Transverse colon (tissue), 4 donors: ENCODE data around the gene SPSB3. TPM values are rescaled to one million over a fixed set of nuclear protein-coding genes. Genes with fewer than 3 reads are reported as not detected.

ENCODE experiments used
- DNase-seq: peaks from one replicate; pipeline ENCODE4 v3.0.0-alpha.2; 2019
- H3K27ac ChIP-seq, 4 donors: fragments of 200-600 bp; sonication (generic); 2 replicates each; pipeline ENCODE4 v1.5.1; 2016 to 2018; ENCODE audit warnings: inconsistent platforms in 4 of 4
- H3K27me3 ChIP-seq: fragments of 200-600 bp; sonication (generic); 2 replicates; pipeline ENCODE4 v1.5.1; 2017; ENCODE audit warnings: inconsistent platforms
- H3K36me3 ChIP-seq, 4 donors: fragments of 200-600 bp; sonication (generic); 2 replicates each; pipeline ENCODE4 v1.5.1; 2017 to 2019; ENCODE audit warnings: inconsistent platforms in 4 of 4
- H3K4me1 ChIP-seq, 4 donors: fragments of 200-600 bp; sonication (generic); 2 replicates each; pipeline ENCODE4 v1.5.1; 2017 to 2020; ENCODE audit warnings: inconsistent platforms in 4 of 4
- H3K4me3 ChIP-seq, 4 donors: fragments of 200-600 bp; sonication (generic); 1 replicate in 1 of 4; 2 replicates in 3 of 4; pipeline versions ENCODE4 v1.5.1 to v1.6.1; 2017 to 2019; ENCODE audit warnings: inconsistent platforms in 4 of 4
- H3K9me3 ChIP-seq, 2 donors: fragments of 200-600 bp; sonication (generic); 2 replicates each; pipeline ENCODE4 v1.5.1; 2017 to 2019; ENCODE audit warnings: inconsistent platforms in 2 of 2
- CTCF ChIP-seq, 5 experiments: fragments of 200-600 bp in 3 of 5; fragments of 450-650 bp in 2 of 5; sonication (generic) in 3 of 5; IDR thresholded peaks; 1 replicate in 2 of 5; 2 replicates in 3 of 5; pipeline ENCODE4 v1.5.1; 2016 to 2017; ENCODE audit warnings: antibody characterized with exemption in 5 of 5, inconsistent platforms in 3 of 5, mild to moderate bottlenecking in 2 of 5, moderate library complexity in 1 of 5
- EP300 ChIP-seq: sonication (generic); formaldehyde crosslinking; IDR thresholded peaks from one replicate; pipeline ENCODE4 v1.6.1; 2017; ENCODE audit warnings: antibody characterized with exemption, low read depth
- POLR2A ChIP-seq: fragments of 450-650 bp; IDR thresholded peaks from one replicate; pipeline ENCODE4 v1.6.1; 2016; ENCODE audit warnings: antibody characterized with exemption, mild to moderate bottlenecking, moderate library complexity
- POLR2AphosphoS5 ChIP-seq, 3 donors: sonication (generic); formaldehyde crosslinking; IDR thresholded peaks; one replicate each; pipeline ENCODE4 v1.6.1; 2016; ENCODE audit warnings: antibody characterized with exemption in 3 of 3
- WGBS, 2 donors: methylation state at CpG; one replicate each; pipeline ENCODE4 v1.1.5; 2018; ENCODE audit warnings: low coverage in 1 of 2; 5-methylcytosine and 5-hydroxymethylcytosine counted together
- in situ Hi-C, 4 donors: fragments of 200-750 bp; cut with MboI; loops; one replicate each; pipeline versions ENCODE4 v1.15.0 to v1.15.1; 2017; ENCODE audit warnings: low sequenced_read_pairs in 3 of 4, low pct_ligation_motif_present in 1 of 4, low pct_unique_long_range_greater_than_20kb in 1 of 4
- intact Hi-C: fragments of 100-400 bp; cut with DNase I; formaldehyde crosslinking; loops from one replicate; pipeline ENCODE4 v1.15.1; 2023; ENCODE audit warnings: low total_unique reads
- total RNA-seq, 4 donors: library from RNA; depleted of rRNA; stranded (reverse); fragments of >200 nt; gene quantifications; one replicate each; pipeline ENCODE4 v1.1.0, GENCODE V29; 2016

The SPSB3 gene
- total RNA-seq, 4 donors from 2014 or later, result 101 to 289 (median 125) TPM

- in situ Hi-C loops, result no loop called here
Measured at GRCh38 chr16:1762196-1762878, 20.0 kb downstream of the SPSB3 start.

GRCh38 chr16:1761751-1762150 lies 20.6 kb downstream of the SPSB3 start:
- H3K9me3 ChIP-seq, result no peaks in the 10 kb centered on the region
- intact Hi-C loops (no loop called here), in situ Hi-C loops (no loop called here)
- no peak overlapping the region for H3K27ac ChIP-seq
- no peaks in the 10 kb centered on the region for H3K27me3 ChIP-seq
- H3K4me3 ChIP-seq, result no peak overlapping the region
- 94% methylated on average over 14 of the region's 15 CpGs; no CpG with 5 or more reads in 1 of the 2 donors for WGBS, 2 donors
- peaks cover 7 to 17% (median 13%) of the 10 kb centered on the region in 4 donors for H3K4me1 ChIP-seq
- DNase-seq, result no peak
- peaks cover 0 to 9% (median 0%) of the 10 kb centered on the region in 4 donors for H3K36me3 ChIP-seq
- TF ChIP-seq EP300 (no peak), POLR2AphosphoS5 (IDR thresholded peaks at IDR 0.05) (no peak), POLR2A (no peak), CTCF (IDR thresholded peaks at IDR 0.05) (no peak)

More at GRCh38 chr16:1762196-1762878, 20.0 kb downstream of the SPSB3 start:
- WGBS, 2 donors, result 91% methylated on average over 30 of the region's 30 CpGs; no CpG with 5 or more reads in 1 of the 2 donors
- Histone ChIP-seq H3K9me3 (no peaks in the 10 kb centered on the region), H3K4me1 (peaks cover 5 to 11% (median 10%) of the 10 kb centered on the region in 4 donors), H3K27me3 (no peaks in the 10 kb centered on the region), H3K36me3 (peaks cover 0 to 12% (median 0%) of the 10 kb centered on the region in 4 donors), H3K27ac (no peak overlapping the region), H3K4me3 (no peak overlapping the region)
- TF ChIP-seq EP300, result no peak
- no peak for DNase-seq
- intact Hi-C loops, result no loop called here

GRCh38 chr16:1760911-1761310 lies 21.5 kb downstream of the SPSB3 start:
- H3K36me3 ChIP-seq, result peaks cover 0 to 5% (median 0%) of the 10 kb centered on the region in 4 donors
- H3K4me3 ChIP-seq, result no peak overlapping the region
- 91 to 94% methylated on average over 6 to 15 of the region's 15 CpGs for WGBS, 2 donors
- no peak overlapping the region for H3K27ac ChIP-seq
- intact Hi-C loops, result no loop called here
- TF ChIP-seq CTCF (IDR thresholded peaks at IDR 0.05) (no peak), EP300 (no peak), POLR2A (no peak), POLR2AphosphoS5 (IDR thresholded peaks at IDR 0.05) (no peak)
- H3K4me1 ChIP-seq, result peaks cover 7 to 19% (median 13%) of the 10 kb centered on the region in 4 donors
- H3K9me3 ChIP-seq, result no peaks in the 10 kb centered on the region
- in situ Hi-C loops, result no loop called here
- no peaks in the 10 kb centered on the region for H3K27me3 ChIP-seq
- DNase-seq, result no peak

- Histone ChIP-seq H3K36me3 (peaks cover 0 to 5% (median 0%) of the 10 kb centered on the region in 4 donors), H3K4me3 (no peak overlapping the region), H3K27me3 (no peaks in the 10 kb centered on the region), H3K27ac (no peak overlapping the region), H3K9me3 (no peaks in the 10 kb centered on the region), H3K4me1 (peaks cover 7 to 19% (median 13%) of the 10 kb centered on the region in 4 donors)
- in situ Hi-C loops, result no loop called here
- TF ChIP-seq CTCF (IDR thresholded peaks at IDR 0.05) (no peak), POLR2AphosphoS5 (IDR thresholded peaks at IDR 0.05) (no peak), EP300 (no peak), POLR2A (no peak)
- intact Hi-C loops, result no loop called here
- WGBS, 2 donors, result 95% methylated on average over 21 of the region's 21 CpGs; no CpG with 5 or more reads in 1 of the 2 donors
- no peak for DNase-seq
Measured at GRCh38 chr16:1759511-1759910, 22.9 kb downstream of the SPSB3 start.
